ENCODE measurements around the gene UVRAG.

GRCh38 chr11:75822541-75822940 is 7.5 kb downstream of the UVRAG start:
- TF ChIP-seq CTCF (IDR thresholded peaks at IDR 0.05) (no peak), POLR2AphosphoS5 (IDR thresholded peaks at IDR 0.05) (no peak), POLR2A (IDR thresholded peaks at IDR 0.05) (no peak)

Measured in upper lobe of left lung (tissue), 4 donors.